ENCODE measurements around the gene DOLPP1.
"Not testable (repeated sequence)": the region's sequence is repeated elsewhere in the genome, so short reads cannot be mapped to it uniquely, and the experiment has no call there.

The DOLPP1 gene

DNA sequence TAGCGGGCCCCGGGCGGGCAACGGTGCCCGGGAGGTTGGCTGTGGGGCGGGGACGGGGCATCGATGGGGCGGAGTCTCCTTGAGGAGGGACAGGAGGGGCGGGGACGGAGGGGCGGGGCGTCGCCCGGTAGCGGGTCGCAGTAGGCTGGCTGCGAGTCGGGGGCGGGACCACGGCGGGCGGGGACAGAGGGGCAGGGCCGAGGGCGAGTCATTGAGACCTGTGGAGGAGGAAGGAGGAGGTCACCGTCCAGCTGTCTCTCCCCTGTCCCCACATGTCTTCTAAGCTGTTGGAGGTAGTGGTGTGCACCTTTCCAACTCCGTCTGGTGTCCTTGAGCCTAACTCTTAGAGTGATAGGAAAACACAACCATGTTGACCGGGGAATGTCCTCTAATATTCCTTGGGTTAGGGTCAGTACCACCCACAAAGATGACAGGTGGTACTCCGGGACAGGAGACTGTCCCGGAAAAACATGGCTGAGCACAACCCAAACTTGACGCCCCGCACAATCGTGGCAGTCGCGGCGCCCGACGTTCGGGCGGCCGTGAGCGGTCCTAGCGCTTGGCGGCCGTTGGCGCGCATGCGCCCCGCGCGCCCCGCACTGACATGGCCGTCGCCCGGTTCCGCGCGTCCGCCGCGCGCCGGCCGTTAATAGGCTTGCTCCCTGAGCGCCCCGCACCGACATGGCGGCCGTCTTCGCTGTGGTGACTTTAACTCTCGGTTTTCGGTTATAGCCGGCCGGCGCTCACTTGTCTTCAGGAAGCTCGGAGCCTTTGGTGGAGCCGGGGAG is 30.0 kb downstream of the DOLPP1 start, which contains the start of the genes CRAT and PTPA:
CRAT (minus strand) TSS at position 54 of the 788 bp plus-strand sequence. CDS start 284 bp downstream, outside the sequence.
PTPA (plus strand) TSS at position 676 of the 788 bp plus-strand sequence. CDS start 186 bp downstream, outside the sequence.
- peak; percentile 93 to 97 (median 93) for DNase-seq (ENCODE audit: low read depth in 2 of 3, low spot score in 1 of 3)

GRCh38 chr9:129111528-129112151 is 30.7 kb downstream of the DOLPP1 start:
- peak; percentile 7 to 18 (median 14) for DNase-seq (ENCODE audit: low read depth in 2 of 3, low spot score in 1 of 3)

GRCh38 chr9:129112526-129112925 is 31.6 kb downstream of the DOLPP1 start:
- DNase-seq (ENCODE audit: low read depth in 2 of 3, low spot score in 1 of 3): not testable (repeated sequence)

DNA sequence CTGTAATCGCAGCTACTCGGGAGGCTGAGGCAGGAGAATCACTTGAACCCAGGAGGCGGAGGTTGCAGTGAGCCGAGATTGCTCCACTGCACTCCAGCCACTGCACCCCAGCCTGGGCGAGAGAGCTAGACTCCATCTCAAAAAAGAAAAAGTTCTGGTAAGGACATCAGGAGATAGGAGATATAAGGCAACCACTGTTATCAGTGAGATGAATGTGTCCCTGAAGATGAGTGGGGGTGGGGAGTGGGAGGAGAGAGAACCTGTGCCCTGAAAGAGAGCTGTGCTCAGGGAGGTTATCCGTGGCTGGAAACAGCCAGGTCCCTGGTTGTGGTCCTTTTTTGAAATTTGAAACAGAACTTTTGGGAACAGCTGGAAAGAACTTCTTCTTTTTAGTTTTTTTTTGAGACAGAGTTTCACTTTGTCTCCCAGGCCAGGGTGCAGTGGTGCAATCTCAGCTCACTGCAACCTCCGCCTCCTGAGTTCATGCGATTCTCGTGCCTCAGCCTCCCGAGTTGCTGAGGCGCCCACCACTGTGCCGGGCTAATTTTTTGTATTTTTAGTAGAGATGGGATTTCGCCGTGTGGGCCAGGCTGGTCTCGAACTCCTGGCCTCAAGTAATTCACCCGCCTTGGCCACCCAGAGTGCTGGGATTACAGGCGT is 32.9 kb downstream of the DOLPP1 start:
- DNase-seq (ENCODE audit: low read depth in 2 of 3, low spot score in 1 of 3): no peak

DNA sequence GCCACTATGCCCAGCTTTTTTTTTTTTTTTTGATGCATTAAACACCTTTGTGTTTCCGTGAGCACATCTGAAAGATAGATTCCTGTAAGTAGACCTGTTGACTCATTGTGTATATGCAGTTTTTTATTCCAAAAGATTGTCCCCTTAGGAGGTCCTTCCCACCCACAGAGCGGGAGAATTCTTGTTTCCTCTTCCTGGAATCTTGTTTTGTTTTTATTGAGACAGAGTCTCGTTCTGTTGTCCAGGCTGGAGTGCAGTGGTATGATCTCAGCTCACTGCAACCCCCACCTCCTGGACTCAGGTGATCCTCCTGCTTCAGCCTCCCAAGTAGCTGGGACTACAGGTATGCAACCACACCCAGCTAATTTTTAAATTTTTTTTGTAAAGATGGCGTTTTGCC is 37.9 kb downstream of the DOLPP1 start:
- no peak for DNase-seq (ENCODE audit: low read depth in 2 of 3, low spot score in 1 of 3)

DNA sequence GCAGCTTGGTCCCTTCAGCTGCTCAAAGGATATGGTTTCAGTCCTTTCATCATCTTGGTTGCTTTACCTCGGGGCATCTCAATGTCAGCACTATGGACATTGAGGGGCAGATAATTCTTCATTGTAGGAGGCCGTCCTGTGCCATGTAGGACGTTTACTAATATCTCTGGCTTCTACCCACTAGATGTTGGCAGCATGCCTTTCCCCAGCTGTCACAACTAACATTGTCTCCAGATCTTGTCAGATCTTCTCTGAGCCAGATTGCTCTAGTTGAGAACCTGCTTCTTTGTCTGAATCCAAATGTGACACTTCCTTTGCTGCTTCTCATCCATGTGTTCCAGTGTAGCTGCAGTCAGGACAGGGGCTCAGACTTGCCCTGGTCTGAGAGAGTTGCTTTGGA is 40.6 kb downstream of the DOLPP1 start:
- no peak for DNase-seq (ENCODE audit: low read depth in 2 of 3, low spot score in 1 of 3)

- no peak for DNase-seq (ENCODE audit: low read depth in 2 of 3, low spot score in 1 of 3)
Observed at GRCh38 chr9:129122133-129122532, 41.2 kb downstream of the DOLPP1 start.

GRCh38 chr9:129122976-129123375 is 42.1 kb downstream of the DOLPP1 start:
- not testable (repeated sequence) for DNase-seq (ENCODE audit: low read depth in 2 of 3, low spot score in 1 of 3)

DNA sequence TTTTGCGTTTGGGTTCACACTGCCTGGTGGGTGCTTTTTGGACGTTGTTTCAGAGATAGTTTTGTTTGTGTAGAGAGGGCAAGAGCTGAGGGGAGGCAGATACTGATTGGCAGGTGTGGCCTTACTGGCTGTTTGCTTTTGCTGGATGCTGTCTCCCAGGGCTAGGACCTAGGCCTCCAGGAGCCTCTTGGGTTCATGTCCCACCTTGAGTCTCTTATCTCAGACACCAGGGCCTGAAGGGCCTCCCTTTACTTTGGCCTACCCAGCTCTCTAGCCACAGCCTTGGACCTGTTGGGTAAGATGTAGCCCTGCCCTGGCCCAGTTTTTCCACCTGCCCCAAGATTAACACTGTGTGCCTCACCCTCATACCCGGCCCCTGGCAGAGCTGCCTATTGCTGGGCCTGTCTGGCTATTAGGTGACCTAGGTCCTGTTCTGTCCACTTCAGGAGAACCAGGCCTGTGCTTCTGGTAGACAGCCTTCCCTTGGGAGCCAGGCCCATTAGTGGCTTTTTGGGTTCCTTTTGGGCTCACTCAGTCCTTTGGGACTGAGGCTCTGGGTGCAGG is 43.7 kb downstream of the DOLPP1 start:
- DNase-seq (ENCODE audit: low read depth in 2 of 3, low spot score in 1 of 3): no peak

- DNase-seq (ENCODE audit: low read depth in 2 of 3, low spot score in 1 of 3): no peak
Observed at GRCh38 chr9:129125478-129125877, 44.6 kb downstream of the DOLPP1 start.

- DNase-seq (ENCODE audit: low read depth in 2 of 3, low spot score in 1 of 3): no peak
Observed at GRCh38 chr9:129126749-129127618, 46.1 kb downstream of the DOLPP1 start.

DNA sequence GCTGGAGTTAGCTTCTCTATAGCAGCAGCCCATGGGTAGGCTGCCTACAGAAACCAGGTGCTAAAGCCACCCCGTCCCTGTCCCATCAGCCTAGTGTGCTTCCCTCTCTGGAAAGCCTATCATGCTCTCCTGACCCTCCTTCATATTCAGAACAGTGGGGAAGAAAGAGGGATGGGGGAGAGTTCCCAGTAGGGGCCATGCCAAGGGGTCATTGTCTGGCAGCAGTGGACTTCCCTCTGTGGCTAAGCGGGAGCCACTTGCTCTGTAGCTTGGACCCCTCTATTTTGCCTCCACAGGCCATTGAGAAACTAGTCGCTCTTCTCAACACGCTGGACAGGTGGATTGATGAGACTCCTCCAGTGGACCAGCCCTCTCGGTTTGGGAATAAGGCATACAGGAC is 47.8 kb downstream of the DOLPP1 start:
- no peak for DNase-seq (ENCODE audit: low read depth in 2 of 3, low spot score in 1 of 3)

- DNase-seq (ENCODE audit: low read depth in 2 of 3, low spot score in 1 of 3): not testable (repeated sequence)
Observed at GRCh38 chr9:129130271-129130670, 49.4 kb downstream of the DOLPP1 start.

- DNase-seq (ENCODE audit: low read depth in 2 of 3, low spot score in 1 of 3): no peak
Observed at GRCh38 chr9:129130791-129131190, 49.9 kb downstream of the DOLPP1 start.

- peak; percentile 74 to 87 (median 75) for DNase-seq (ENCODE audit: low read depth in 2 of 3, low spot score in 1 of 3)
Observed at GRCh38 chr9:129131300-129132145, 50.6 kb downstream of the DOLPP1 start.

DNA sequence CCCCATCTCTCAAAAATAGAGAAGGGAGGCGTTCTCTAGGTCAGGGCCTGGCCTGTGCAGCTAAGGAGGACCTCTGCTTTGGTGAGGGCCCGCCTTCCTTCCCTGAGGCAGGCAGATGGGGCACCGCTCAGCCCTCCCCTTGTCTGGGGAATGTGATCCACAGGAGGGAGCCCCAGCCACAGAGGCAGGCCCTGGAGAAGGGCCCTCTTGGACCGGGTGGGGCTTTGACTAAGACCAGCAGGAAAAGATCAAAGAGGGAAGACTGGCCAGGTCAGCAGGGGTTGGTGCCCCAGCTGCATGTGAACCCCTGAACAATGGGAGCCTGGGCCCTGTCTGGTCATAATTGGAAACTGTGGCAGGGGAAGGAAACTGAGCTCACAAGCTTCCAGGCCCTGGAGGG is 52.2 kb downstream of the DOLPP1 start:
- no peak for DNase-seq (ENCODE audit: low read depth in 2 of 3, low spot score in 1 of 3)

GRCh38 chr9:129135476-129135875 is 54.6 kb downstream of the DOLPP1 start:
- DNase-seq (ENCODE audit: low read depth in 2 of 3, low spot score in 1 of 3): no peak

DNA sequence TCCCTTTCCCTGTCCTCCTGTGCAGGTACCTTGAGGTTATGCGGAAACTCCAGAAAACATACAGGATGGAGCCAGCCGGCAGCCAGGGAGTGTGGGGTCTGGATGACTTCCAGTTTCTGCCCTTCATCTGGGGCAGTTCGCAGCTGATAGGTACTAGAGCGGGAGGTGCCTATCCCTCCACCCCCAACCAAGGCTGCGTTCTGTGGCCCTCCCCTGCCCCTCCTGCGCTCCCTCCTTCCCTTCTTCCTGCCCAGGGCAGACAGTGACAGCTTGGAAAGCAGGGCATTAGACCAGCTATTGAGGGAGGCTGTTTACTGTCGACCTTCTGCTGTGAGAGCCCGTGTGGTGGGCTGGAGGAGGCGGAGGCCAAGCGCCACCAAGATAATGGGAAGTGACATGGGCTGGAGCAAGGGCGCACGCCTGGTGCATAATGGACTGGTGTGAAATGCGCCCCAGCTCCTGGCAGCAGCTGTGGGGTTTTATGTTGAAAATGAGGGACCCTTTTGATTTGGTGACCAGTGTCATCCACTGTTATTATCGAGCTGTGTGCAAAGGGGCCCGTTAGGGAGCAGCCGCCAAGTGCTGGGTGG is 55.6 kb downstream of the DOLPP1 start:
- no peak for DNase-seq (ENCODE audit: low read depth in 2 of 3, low spot score in 1 of 3)

Data from stimulated activated CD4-positive, alpha-beta T cell treated with anti-CD3 and anti-CD28 coated beads, Interleukin-12 subunit alpha, Interleukin-12 subunit beta, amount 100 ng/mL, for 48 hours (primary cell).